Epithelial cell of proximal tubule (primary cell): ENCODE results near the gene ENPP3. TPM values are rescaled to one million over a fixed set of nuclear protein-coding genes. Genes with fewer than 3 reads are reported as not detected.

ENCODE experiments used
- DNase-seq: peaks from one replicate; pipeline ENCODE4 v3.0.0-alpha.2; 2011; ENCODE audit warnings: low read depth
- H3K4me3 ChIP-seq: 2 replicates; pipeline ENCODE4 v1.5.1; 2011; ENCODE audit warnings: low read depth, mild to moderate bottlenecking, low read length
- total RNA-seq: library from RNA; depleted of rRNA; stranded (reverse); fragments of >200 nt; gene quantifications from 2 replicates; pipeline ENCODE4 v1.2.3, GENCODE V29; 2015
- TF ChIP-seq, protein P1 (sequence below): conservative IDR thresholded peaks from 2 replicates; pipeline ENCODE4 v1.5.1; 2012; ENCODE audit warnings: low read depth, mild to moderate bottlenecking, low read length

The ENPP3 gene
- total RNA-seq, 1 donor from 2014 or later, result 0.17 TPM

DNA sequence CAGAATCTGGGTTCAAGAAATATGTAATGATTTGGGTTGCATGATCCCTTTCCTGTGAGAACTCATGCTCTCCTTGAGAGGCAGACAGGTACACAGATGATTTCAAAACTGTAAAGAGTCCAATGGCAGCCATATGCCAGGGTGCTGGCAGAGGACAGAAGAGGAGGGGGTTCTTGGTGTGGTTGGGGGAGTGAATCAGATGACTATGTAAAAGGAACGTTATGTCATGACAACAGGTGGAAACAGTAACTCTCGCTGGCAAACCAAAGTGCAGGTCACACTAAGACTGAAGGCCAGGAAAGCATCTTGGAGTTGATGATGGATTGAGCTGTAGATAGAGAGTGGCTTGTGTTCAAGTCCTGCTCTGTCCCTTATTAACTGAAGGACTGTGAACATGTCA is 43.8 kb downstream of the ENPP3 start:
- TF ChIP-seq, protein P1, sequence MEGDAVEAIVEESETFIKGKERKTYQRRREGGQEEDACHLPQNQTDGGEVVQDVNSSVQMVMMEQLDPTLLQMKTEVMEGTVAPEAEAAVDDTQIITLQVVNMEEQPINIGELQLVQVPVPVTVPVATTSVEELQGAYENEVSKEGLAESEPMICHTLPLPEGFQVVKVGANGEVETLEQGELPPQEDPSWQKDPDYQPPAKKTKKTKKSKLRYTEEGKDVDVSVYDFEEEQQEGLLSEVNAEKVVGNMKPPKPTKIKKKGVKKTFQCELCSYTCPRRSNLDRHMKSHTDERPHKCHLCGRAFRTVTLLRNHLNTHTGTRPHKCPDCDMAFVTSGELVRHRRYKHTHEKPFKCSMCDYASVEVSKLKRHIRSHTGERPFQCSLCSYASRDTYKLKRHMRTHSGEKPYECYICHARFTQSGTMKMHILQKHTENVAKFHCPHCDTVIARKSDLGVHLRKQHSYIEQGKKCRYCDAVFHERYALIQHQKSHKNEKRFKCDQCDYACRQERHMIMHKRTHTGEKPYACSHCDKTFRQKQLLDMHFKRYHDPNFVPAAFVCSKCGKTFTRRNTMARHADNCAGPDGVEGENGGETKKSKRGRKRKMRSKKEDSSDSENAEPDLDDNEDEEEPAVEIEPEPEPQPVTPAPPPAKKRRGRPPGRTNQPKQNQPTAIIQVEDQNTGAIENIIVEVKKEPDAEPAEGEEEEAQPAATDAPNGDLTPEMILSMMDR, result no peak
- DNase-seq, result no peak
- H3K4me3 ChIP-seq, result no peak overlapping the region

DNA sequence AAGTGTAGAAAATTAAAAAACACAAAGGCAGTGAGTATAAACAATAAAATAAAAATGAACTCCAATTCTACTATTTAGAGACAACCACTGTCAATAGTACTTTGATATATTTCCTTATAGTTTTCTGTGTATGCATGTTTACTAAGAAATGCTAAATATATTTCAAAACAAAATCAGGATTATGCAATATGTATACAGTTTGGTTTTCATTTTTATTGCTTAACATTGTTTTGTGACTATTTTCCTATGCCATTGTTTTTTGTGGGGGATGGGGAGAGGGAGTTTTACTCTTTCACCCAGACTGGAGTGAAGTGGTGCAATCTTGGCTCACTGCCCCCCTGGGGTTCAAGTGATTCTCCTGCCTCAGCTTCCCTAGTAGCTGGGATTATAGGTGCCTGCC is 44.5 kb downstream of the ENPP3 start:
- TF ChIP-seq, protein P1, result no peak
- no peak for DNase-seq
- no peak overlapping the region for H3K4me3 ChIP-seq

DNA sequence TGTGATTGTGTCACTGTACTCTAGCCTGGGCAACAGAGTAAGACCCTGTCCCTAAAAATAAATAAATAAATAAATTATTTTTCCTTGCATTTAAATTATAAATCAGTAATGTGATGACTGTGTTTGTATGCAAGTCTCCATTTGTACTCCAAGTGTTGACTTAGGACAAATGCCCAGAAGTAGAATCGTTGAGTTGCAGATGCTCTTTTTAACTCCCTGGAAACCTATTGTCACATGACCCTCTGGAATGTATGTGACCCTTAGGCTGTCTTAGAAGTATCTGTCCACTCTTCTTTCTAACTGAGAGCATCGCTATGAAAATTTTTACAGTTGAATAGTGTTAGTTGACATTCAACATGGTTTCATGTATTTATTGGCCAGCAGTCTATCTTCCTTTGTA is 45.3 kb downstream of the ENPP3 start:
- no peak overlapping the region for H3K4me3 ChIP-seq
- DNase-seq, result no peak
- TF ChIP-seq, protein P1, result no peak

DNA sequence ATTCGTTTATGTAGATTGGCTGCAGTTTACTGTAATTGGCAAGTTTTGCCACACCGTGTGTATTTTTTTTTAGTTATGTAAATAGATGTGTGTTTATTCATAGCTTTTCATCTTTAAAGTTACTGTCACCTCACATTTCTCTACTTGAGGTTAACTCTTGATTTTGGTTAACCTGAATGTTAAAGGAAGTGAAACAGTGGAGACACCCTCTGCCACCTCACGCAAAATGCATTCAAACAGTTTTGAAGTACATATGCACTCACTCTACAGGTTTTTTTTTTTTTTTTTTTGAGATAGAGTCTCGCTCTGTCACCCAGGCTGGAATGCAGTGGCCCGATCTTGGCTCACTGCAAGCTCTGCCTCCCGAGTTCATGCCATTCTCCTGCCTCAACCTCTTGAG is 46.4 kb downstream of the ENPP3 start:
- DNase-seq, result no peak
- H3K4me3 ChIP-seq, result no peak overlapping the region
- TF ChIP-seq, protein P1, result no peak

DNA sequence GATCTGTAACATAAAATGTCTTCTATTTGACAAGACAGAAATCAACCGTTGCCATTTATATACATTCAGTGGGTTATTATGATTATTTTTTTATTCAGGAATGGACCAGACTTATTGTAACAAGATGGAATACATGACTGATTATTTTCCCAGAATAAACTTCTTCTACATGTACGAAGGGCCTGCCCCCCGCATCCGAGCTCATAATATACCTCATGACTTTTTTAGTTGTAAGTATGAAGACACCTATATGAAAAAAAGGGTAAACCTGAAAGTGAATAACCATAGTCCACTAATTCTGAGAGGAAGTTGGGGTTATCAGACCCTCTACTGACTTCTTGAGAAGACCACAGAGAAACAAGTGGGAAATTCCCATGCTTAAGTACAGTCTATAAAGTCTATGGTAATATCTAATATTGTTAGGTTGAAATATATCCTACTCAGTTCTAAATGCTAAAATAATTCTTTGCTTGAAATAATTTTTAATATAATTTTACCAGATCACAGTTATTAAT is 48.2 kb downstream of the ENPP3 start:
- TF ChIP-seq, protein P1, result no peak
- no peak for DNase-seq
- no peak overlapping the region for H3K4me3 ChIP-seq

DNA sequence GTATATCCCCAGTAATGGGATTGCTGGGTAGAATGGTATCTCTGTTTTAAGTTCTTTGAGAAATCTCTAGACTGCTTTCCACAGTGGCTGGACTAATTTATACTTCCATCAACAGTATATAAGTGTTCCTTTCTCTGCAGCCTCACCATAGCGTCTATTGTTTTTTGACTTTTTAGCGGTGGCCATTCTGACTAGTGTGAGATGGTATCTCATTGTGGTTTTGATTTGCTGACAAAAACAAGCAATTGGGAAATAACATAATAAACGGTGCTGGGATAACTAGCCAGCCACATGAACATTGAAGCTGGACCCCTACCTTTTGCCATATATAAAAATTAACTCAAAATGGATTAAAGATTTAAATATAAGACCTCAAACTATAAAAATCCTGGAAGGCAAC is 49.9 kb downstream of the ENPP3 start:
- TF ChIP-seq, protein P1, result no peak

DNA sequence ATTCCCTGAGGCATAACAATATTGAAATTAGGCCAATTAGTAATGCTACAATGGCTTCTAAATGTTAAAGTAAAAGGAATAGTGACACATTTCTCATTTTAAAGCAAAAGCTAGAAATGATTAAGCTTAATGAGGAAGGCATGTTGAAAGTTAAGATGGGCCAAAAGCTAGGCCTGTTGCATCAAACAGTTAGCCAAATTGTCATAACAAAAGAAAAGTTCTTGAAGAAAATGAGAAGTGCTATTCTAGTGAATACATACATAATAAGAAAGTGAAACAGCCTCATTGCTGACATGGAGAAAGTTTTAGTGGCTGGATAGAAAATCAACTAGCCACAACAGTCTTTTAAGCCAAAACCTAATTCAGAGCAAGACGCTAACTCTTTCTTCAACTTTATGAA is 51.2 kb downstream of the ENPP3 start:
- no peak overlapping the region for H3K4me3 ChIP-seq
- TF ChIP-seq, protein P1, result no peak
- no peak for DNase-seq

More for the DNA sequence above, 49.9 kb downstream of the ENPP3 start:
- no peak overlapping the region for H3K4me3 ChIP-seq
- DNase-seq, result no peak
